ENCODE measurements around the gene LEMD3. TPM values are rescaled to one million over a fixed set of nuclear protein-coding genes. Genes with fewer than 3 reads are reported as not detected.

The LEMD3 gene
- total RNA-seq, 2 donors from 2014 or later: 20.2 to 27.3 TPM

- peaks cover 15 to 22% of the 10 kb centered on the region in 2 donors for H3K36me3 Mint-ChIP-seq (ENCODE audit: insufficient read depth in 2 of 2)
- H3K27ac Mint-ChIP-seq: no peak overlapping the region
- no peaks in the 10 kb centered on the region for H3K27me3 Mint-ChIP-seq (ENCODE audit: low read depth)
- peaks cover 65% of the 10 kb centered on the region for H3K4me1 Mint-ChIP-seq (ENCODE audit: low read depth)
- peaks cover 0 to 7% of the 10 kb centered on the region in 2 donors for H3K9me3 Mint-ChIP-seq
- DNase-seq (no peak), ATAC-seq (replicated peaks in 1 of 2) (no peak)
- H3K4me3 Mint-ChIP-seq: no peak overlapping the region
Observed at GRCh38 chr12:65200007-65200665, 30.8 kb downstream of the LEMD3 start.

DNA sequence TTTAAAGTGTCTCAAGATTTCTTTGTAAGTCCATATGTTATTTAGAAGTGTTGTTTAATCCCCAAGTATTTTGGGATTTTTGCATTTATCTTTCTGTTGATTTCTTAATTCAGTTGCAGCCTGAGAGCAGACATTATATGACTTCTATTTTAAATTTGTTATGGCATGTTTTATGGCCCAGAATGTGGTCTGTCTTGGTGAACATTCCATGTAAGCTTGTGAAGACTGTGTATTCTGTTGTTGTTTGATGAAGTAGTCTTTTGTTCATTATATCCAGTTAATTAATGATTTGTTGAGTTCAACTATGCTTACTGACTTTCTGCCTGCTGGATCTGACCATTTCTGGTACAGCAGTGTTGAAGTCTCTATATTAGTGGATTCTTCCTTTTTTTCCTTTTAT, 34.0 kb downstream of the LEMD3 start:
- no peaks in the 10 kb centered on the region for H3K27me3 Mint-ChIP-seq (ENCODE audit: low read depth)
- H3K4me1 Mint-ChIP-seq (ENCODE audit: low read depth): peaks cover 60% of the 10 kb centered on the region
- H3K9me3 Mint-ChIP-seq: peaks cover 0 to 3% of the 10 kb centered on the region in 2 donors
- ATAC-seq (replicated peaks in 1 of 2) (no peak), DNase-seq (no peak)
- peak overlapping the region; percentile 40 for H3K27ac Mint-ChIP-seq
- no peak overlapping the region for H3K4me3 Mint-ChIP-seq
- peaks cover 5 to 7% of the 10 kb centered on the region in 2 donors for H3K36me3 Mint-ChIP-seq (ENCODE audit: insufficient read depth in 2 of 2)

DNA sequence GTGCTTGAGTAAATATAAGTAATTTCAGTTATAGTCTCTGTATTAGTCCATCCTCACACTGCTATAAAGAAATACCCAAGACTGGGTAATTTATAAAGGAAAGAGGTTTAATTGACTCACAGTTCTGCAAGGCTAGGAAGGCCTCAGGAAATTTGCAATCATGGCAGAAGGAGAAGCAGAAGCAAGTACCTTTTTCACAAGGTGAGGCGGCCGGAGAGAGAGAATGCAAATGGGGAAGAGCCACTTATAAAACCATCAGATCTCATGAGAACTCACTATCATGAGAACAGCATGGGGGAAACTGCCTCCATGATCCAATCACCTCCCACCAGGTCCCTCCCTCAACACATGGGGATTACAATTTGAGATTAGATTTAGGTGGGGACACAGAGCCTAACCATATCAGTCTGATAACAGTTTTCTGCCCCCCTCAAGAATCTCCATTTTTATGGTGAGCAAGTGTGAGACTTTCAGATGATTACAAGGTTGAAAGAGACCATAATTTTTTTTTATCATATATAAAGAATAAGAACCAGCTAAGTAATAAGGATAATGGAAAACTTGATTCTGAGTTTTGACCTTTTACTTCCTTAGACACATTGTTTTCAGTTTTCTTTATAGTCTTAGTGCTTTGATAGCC, 35.6 kb downstream of the LEMD3 start:
- Mint-ChIP-seq H3K27ac (peak overlapping the region; percentile 55), H3K36me3 (ENCODE audit: insufficient read depth in 2 of 2) (peaks cover 5 to 8% of the 10 kb centered on the region in 2 donors), H3K27me3 (ENCODE audit: low read depth) (no peaks in the 10 kb centered on the region), H3K4me3 (peak overlapping the region in 1 of 2 donors; percentile 17), H3K9me3 (peaks cover 0 to 3% of the 10 kb centered on the region in 2 donors), H3K4me1 (ENCODE audit: low read depth) (peaks cover 70% of the 10 kb centered on the region)
- ATAC-seq (replicated peaks in 1 of 2): no peak
- no peak for DNase-seq

DNA sequence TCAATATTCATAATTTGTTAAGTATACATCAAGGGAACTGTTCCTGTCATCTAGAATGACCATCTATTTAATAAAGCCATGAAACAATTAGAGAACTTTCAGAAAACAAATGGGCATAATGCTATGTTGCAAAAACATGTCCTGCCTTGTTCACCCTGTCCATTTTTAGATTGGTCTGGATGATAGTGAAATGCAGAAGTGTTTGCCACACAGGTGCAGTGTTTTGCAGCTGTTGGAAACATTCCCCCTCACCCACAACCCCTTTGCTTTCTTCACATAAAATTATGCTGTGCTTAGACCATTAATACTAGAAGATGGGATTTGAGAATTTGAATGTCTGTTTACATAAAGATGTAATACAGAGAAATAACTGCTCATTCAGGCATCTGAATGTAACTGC, 36.5 kb downstream of the LEMD3 start:
- Mint-ChIP-seq H3K27me3 (ENCODE audit: low read depth) (no peaks in the 10 kb centered on the region), H3K9me3 (no peaks in the 10 kb centered on the region), H3K4me1 (ENCODE audit: low read depth) (peaks cover 62% of the 10 kb centered on the region), H3K27ac (no peak overlapping the region), H3K4me3 (no peak overlapping the region), H3K36me3 (ENCODE audit: insufficient read depth in 2 of 2) (peaks cover 1 to 2% of the 10 kb centered on the region in 2 donors)
- ATAC-seq (replicated peaks in 1 of 2) (no peak), DNase-seq (no peak)

DNA sequence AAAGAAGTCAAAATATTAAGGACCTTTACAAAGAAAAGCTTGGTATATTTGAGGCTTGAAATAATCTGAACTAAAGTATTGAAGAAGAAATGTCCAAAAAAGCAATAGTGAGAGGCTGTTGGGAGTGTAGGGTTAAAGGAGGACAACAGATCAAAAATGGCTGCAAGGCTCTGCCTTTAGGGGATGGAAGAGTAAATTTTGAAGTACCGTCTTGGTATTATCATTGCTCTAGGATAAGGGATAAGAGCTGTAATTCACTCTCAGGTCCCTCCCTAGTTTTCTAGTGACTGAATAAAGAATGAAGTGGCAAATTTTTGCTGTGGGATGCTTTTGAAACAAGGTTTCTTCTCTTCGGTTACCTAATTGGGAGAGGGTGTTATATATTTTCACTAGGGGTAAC, 38.7 kb downstream of the LEMD3 start:
- H3K4me1 Mint-ChIP-seq (ENCODE audit: low read depth): peaks cover 52% of the 10 kb centered on the region
- no peaks in the 10 kb centered on the region for H3K9me3 Mint-ChIP-seq
- H3K27me3 Mint-ChIP-seq (ENCODE audit: low read depth): no peaks in the 10 kb centered on the region
- ATAC-seq (replicated peaks in 1 of 2) (no peak), DNase-seq (no peak)
- peaks cover 0 to 7% of the 10 kb centered on the region in 2 donors for H3K36me3 Mint-ChIP-seq (ENCODE audit: insufficient read depth in 2 of 2)
- H3K4me3 Mint-ChIP-seq: peak overlapping the region in 1 of 2 donors; percentile 27
- H3K27ac Mint-ChIP-seq: peak overlapping the region; percentile 15

DNA sequence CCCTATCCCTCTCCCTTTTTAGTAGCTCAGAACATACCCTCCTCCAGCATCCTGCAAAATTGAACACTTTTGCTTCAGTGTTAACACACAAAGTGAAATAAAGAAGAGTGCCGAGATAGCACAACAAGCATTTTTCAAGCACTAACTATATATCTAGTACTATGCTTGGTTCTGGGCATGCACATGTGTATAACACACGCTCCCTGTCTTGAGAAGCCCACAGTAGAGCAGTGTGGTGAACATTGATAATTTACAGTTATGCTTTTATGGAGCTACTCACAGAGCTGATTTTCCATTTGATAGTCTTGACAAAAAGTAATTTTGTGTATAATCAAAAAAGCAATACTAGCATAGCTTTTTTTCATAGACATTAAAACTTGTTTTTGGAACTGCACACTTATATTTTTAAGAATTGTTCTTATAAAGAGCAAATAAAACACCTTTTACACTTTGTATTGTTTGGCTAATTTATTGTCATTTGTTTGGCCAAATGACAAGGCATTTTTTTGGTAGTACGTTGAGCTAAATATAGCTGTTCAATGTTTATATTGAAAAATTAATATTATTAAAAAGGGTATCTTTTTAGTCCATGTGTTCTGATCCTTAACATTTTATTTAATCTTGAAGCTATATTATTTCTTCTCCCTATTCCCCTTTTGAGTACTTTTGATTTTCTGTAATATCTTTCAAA, 39.7 kb downstream of the LEMD3 start:
- Mint-ChIP-seq H3K27ac (peak overlapping the region; percentile 98), H3K4me3 (peak overlapping the region; percentile 63 to 86), H3K9me3 (no peaks in the 10 kb centered on the region), H3K4me1 (ENCODE audit: low read depth) (peaks cover 46% of the 10 kb centered on the region), H3K27me3 (ENCODE audit: low read depth) (no peaks in the 10 kb centered on the region), H3K36me3 (ENCODE audit: insufficient read depth in 2 of 2) (peaks cover 0 to 9% of the 10 kb centered on the region in 2 donors)
- no peak for ATAC-seq (replicated peaks in 1 of 2)
- DNase-seq: no peak

GRCh38 chr12:65209655-65210043, 40.3 kb downstream of the LEMD3 start:
- DNase-seq (no peak), ATAC-seq (replicated peaks in 1 of 2) (no peak)
- Mint-ChIP-seq H3K27me3 (ENCODE audit: low read depth) (no peaks in the 10 kb centered on the region), H3K9me3 (no peaks in the 10 kb centered on the region), H3K27ac (peak overlapping the region; percentile 98), H3K36me3 (ENCODE audit: insufficient read depth in 2 of 2) (peaks cover 0 to 9% of the 10 kb centered on the region in 2 donors), H3K4me1 (ENCODE audit: low read depth) (peaks cover 41% of the 10 kb centered on the region), H3K4me3 (peak overlapping the region; percentile 63 to 86)

GRCh38 chr12:65217086-65217485, 47.7 kb downstream of the LEMD3 start:
- H3K27me3 Mint-ChIP-seq (ENCODE audit: low read depth): no peaks in the 10 kb centered on the region
- peaks cover 2 to 3% of the 10 kb centered on the region in 2 donors for H3K9me3 Mint-ChIP-seq
- no peak overlapping the region for H3K27ac Mint-ChIP-seq
- ATAC-seq (replicated peaks in 1 of 2): no peak
- DNase-seq: no peak
- H3K4me1 Mint-ChIP-seq (ENCODE audit: low read depth): no peaks in the 10 kb centered on the region
- H3K4me3 Mint-ChIP-seq: no peak overlapping the region
- H3K36me3 Mint-ChIP-seq (ENCODE audit: insufficient read depth in 2 of 2): peaks cover 9 to 39% of the 10 kb centered on the region in 2 donors

GRCh38 chr12:65220761-65221160, 51.4 kb downstream of the LEMD3 start:
- DNase-seq: no peak
- ATAC-seq (replicated peaks in 1 of 2): no peak
- no peak overlapping the region for H3K27ac Mint-ChIP-seq
- no peak overlapping the region for H3K4me3 Mint-ChIP-seq
- H3K9me3 Mint-ChIP-seq: peaks cover 10 to 13% of the 10 kb centered on the region in 2 donors
- H3K36me3 Mint-ChIP-seq (ENCODE audit: insufficient read depth in 2 of 2): peaks cover 22 to 69% of the 10 kb centered on the region in 2 donors
- no peaks in the 10 kb centered on the region for H3K27me3 Mint-ChIP-seq (ENCODE audit: low read depth)
- H3K4me1 Mint-ChIP-seq (ENCODE audit: low read depth): peaks cover 6% of the 10 kb centered on the region

DNA sequence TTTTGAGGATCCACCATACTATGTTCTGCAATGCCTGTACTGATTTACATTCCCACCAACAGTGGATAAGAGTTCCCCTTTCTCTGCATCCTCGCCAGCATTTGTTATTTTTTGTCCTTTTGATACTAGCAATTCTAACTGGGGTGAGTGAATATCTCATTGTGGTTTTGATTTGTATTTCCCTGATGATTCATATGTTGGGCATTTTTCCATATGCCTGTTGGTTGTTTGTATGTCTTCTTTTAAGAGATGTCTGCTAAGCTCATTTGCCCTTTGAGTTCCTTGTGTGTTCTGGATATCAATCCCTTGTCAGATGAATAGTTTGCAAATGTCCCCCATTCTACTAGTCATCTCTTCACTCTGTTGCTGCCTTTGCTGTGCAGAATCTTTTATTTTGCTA, 60.1 kb downstream of the LEMD3 start:
- no peak overlapping the region for H3K27ac Mint-ChIP-seq
- peaks cover 21 to 42% of the 10 kb centered on the region in 2 donors for H3K36me3 Mint-ChIP-seq (ENCODE audit: insufficient read depth in 2 of 2)
- H3K4me1 Mint-ChIP-seq (ENCODE audit: low read depth): peaks cover 22% of the 10 kb centered on the region
- ATAC-seq (replicated peaks in 1 of 2): no peak
- no peaks in the 10 kb centered on the region for H3K27me3 Mint-ChIP-seq (ENCODE audit: low read depth)
- no peak overlapping the region for H3K4me3 Mint-ChIP-seq
- no peak for DNase-seq
- peaks cover 14 to 16% of the 10 kb centered on the region in 2 donors for H3K9me3 Mint-ChIP-seq

DNA sequence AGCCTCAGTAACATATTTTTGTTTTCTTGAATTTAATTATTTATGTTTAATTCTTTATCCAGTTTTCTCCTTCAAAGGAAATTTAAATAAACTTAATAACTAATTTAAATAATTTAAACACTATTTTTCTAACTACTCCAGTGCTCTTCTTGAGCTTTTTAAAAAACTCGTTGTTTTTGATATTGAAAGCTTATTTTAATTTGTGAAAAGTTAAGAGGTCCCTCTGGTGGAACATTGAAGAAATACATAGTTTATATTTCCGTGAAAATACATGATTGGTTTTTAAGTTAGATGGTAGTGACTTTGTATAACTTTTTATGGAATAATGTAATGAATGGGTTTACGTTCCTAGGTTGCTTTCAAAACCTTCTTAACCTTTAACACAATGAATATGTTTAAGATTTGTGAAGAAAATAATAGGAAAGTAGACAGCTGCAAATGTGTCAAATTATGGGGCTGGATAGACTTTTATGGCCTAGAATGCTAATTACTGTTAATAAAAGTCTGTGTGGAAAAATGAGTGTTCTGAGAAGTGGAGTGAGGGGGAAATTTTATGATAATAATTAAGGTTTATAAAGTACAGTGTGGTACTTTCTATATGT, 63.2 kb downstream of the LEMD3 start:
- peaks cover 8 to 10% of the 10 kb centered on the region in 2 donors for H3K9me3 Mint-ChIP-seq
- peaks cover 9% of the 10 kb centered on the region for H3K4me1 Mint-ChIP-seq (ENCODE audit: low read depth)
- ATAC-seq (replicated peaks in 1 of 2) (no peak), DNase-seq (no peak)
- H3K27me3 Mint-ChIP-seq (ENCODE audit: low read depth): no peaks in the 10 kb centered on the region
- H3K27ac Mint-ChIP-seq: peak overlapping the region; percentile 72
- peak overlapping the region in 1 of 2 donors; percentile 32 for H3K4me3 Mint-ChIP-seq
- peaks cover 11 to 26% of the 10 kb centered on the region in 2 donors for H3K36me3 Mint-ChIP-seq (ENCODE audit: insufficient read depth in 2 of 2)

- no peak for DNase-seq
- ATAC-seq (replicated peaks in 1 of 2): no peak
- no peak overlapping the region for H3K27ac Mint-ChIP-seq
- peaks cover 6% of the 10 kb centered on the region for H3K4me1 Mint-ChIP-seq (ENCODE audit: low read depth)
- H3K36me3 Mint-ChIP-seq (ENCODE audit: insufficient read depth in 2 of 2): peaks cover 3 to 5% of the 10 kb centered on the region in 2 donors
- H3K27me3 Mint-ChIP-seq (ENCODE audit: low read depth): no peaks in the 10 kb centered on the region
- H3K9me3 Mint-ChIP-seq: no peaks in the 10 kb centered on the region
- H3K4me3 Mint-ChIP-seq: no peak overlapping the region
Observed at GRCh38 chr12:65237153-65237552, 67.8 kb downstream of the LEMD3 start.

DNA sequence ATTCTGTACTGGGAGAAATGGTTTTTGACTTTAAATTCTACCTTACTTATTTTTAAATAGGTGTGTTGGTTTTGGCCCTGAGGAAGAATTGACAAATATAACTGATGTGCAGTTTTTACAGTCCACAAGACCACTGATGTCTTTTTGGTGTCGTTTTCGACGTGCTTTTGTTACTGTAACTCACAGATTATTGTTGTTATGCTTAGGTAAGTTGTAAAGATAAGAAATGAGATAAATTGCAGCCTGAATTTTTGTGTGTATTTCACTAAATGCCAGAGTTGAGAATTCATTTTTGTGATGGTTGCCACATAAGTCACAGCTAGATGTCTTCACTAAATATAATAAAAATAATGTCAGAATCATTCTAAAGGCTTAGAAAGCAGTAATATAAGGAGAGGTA, 69.2 kb downstream of the LEMD3 start:
- Mint-ChIP-seq H3K27ac (no peak overlapping the region), H3K9me3 (no peaks in the 10 kb centered on the region), H3K4me1 (ENCODE audit: low read depth) (no peaks in the 10 kb centered on the region), H3K4me3 (no peak overlapping the region), H3K27me3 (ENCODE audit: low read depth) (no peaks in the 10 kb centered on the region), H3K36me3 (ENCODE audit: insufficient read depth in 2 of 2) (peaks cover 6 to 11% of the 10 kb centered on the region in 2 donors)
- no peak for DNase-seq
- no peak for ATAC-seq (replicated peaks in 1 of 2)

All from activated T-cell treated with anti-CD3 and anti-CD28 coated beads, Interleukin-2, amount 50 U/mL, for 72 hours (primary cell).